GM13976 (cell line): ENCODE data around the gene ZNF563.

Experiments used
- DNase-seq: peaks from one replicate; pipeline ENCODE4 v3.0.0; 2012; ENCODE audit warnings: low spot score
- in situ Hi-C: fragments of 300-500 bp; cut with MboI; formaldehyde crosslinking; loops from one replicate; pipeline ENCODE4 v1.12.0; 2022; ENCODE audit warnings: low sequenced_read_pairs, mixed read lengths, inconsistent platforms; ENCODE audit not compliant: unreplicated experiment
- TF ChIP-seq, protein P1 (sequence below): IDR thresholded peaks from 2 replicates; pipeline ENCODE4 v1.5.1; 2012; ENCODE audit warnings: borderline replicate concordance, mild to moderate bottlenecking; ENCODE audit not compliant: insufficient read depth; ENCODE audit errors: extremely low read depth, missing control alignments, control extremely low read depth

Gene ZNF563

DNA sequence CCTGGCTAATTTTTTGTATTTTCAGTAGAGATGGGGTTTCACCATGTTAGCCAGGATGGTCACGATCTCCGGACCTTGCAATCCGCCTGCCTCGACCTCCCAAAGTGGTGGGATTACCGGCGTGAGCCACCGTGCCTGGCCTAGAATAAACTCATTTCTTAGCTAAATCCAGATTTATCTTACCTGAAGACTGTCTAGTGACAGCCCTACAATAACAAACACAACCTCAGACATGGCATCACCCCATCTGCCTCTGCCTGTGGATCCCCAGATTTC is 43.7 kb downstream of the ZNF563 start:
- TF ChIP-seq, protein P1, sequence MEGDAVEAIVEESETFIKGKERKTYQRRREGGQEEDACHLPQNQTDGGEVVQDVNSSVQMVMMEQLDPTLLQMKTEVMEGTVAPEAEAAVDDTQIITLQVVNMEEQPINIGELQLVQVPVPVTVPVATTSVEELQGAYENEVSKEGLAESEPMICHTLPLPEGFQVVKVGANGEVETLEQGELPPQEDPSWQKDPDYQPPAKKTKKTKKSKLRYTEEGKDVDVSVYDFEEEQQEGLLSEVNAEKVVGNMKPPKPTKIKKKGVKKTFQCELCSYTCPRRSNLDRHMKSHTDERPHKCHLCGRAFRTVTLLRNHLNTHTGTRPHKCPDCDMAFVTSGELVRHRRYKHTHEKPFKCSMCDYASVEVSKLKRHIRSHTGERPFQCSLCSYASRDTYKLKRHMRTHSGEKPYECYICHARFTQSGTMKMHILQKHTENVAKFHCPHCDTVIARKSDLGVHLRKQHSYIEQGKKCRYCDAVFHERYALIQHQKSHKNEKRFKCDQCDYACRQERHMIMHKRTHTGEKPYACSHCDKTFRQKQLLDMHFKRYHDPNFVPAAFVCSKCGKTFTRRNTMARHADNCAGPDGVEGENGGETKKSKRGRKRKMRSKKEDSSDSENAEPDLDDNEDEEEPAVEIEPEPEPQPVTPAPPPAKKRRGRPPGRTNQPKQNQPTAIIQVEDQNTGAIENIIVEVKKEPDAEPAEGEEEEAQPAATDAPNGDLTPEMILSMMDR = no peak
- in situ Hi-C loops = no loop called here

DNA sequence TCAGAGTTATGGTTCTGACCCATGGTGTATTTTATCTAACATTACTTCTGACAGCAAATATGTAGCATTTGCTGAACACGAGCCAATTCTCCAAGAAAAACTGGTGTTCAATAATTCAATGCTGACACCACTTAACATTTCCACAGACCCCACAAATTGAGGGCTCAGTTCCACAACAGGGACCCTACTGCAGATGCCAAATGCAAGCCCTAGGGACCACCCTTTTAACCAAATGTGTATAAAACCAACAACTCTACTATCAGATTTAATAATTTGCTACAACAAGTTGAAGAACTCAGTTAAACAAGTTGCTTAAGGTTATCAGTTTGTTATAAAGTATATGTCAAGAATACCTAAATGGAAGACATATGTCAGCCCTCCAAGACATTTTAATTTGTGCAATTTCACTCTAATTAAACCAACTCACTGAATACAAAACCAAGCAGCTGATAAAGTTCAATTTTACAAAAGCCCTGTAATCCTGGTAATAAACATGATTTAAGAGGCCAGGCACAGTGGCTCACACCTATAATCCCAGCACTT is 45.4 kb downstream of the ZNF563 start:
- TF ChIP-seq, protein P1 = no peak
- in situ Hi-C loops = no loop called here
- DNase-seq = no peak

More for the DNA sequence above, 43.7 kb downstream of the ZNF563 start:
- no peak for DNase-seq

DNA sequence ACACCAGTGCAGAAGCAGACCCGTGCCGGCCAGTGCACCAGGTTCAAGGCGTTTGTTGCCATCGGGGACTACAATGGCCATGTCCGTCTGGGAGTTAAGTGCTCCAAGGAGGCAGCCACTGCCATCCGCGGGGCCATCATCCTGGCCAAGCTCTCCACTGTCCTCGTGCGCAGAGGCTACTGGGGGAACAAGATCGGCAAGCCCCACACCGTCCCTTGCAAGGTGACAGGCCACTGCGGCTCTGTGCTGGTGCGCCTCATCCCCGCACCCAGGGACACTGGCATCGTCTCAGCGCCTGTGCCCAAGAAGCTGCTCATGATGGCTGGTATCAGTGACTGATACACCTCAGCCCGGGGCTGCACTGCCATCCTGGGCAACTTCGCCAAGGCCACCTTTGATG is 48.8 kb downstream of the ZNF563 start:
- in situ Hi-C loops = no loop called here
- TF ChIP-seq, protein P1 = no peak
- DNase-seq = no peak

DNA sequence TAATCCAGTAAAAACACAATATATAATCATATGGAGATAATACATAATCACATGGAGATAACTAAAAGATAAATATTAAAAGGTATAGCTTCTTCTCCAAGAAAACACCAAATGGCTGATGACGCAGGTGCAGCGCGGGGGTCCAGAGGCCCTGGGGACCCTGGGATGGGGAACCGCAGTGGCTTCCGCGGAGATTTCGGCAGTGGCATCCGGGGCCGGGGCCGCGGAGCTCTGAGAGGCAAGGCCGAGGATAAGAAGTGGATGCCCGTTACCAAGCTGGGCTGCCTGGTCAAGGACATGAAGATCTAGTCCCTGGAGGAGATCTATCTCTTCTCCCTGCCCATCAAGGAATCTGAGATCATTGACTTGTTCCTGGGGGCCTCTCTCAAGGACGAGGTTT is 49.2 kb downstream of the ZNF563 start:
- in situ Hi-C loops = no loop called here
- TF ChIP-seq, protein P1 = no peak

DNA sequence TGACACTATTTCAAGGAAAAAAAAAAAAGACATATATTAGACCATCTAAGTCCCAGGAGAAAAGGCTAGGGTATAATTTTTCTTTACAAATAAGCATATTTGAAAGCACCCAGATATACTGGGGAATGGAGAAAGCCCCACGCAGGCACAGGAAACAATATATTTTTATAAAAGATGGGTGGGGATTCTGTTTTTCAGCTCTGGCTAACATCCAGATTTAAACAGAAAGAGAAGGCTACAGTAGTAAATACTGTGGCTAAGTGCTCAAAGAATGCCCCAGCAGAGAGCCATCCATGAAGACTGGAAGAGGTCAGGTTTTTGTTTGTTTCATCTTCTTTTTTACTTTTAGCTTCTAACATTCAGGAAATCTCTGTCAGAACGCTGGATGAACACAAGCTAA is 54.7 kb downstream of the ZNF563 start:
- TF ChIP-seq, protein P1 = no peak
- in situ Hi-C loops = no loop called here
- no peak for DNase-seq

More for the DNA sequence above, 49.2 kb downstream of the ZNF563 start:
- no peak for DNase-seq

DNA sequence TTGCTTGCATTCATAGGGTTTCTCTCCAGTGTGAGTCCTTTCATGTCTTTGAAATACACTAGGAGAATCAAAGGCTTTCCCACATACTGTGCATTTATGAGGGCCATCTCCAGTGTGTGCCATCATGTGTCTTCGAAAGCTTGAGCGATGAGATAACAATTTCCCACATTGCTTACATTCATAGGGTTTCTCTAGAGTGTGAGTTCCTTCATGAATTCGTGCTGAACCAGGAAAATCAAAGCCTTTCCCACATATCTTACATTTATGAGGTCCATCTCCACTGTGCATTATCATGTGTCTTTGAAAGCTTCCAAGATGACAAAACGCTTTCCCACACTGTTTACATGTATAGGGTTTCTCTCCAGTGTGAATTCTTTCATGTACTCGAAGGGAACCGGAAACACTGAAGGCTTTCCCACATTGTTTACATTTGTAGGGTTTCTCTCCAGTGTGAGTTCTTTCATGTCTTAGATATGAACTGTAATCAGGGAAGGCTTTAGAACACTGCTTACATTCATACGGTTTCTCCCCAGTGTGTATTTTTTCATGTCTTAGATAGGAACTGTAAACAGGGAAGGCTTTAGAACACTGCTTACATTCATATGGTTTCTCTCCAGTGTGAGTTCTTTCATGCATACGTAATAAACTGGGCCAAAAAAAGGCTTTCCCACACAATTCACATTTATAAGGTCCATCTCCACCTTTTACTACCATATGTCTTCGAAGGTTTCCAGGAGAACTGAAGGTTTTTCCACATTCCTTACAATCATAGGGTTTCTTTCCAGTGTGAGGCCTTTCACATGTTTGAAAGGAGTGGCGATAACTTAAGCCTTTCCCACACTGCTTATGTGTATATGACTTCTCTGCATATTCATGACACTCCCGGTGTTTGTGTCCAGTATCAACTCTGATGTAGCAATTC is 60.2 kb downstream of the ZNF563 start:
- TF ChIP-seq, protein P1 = no peak
- DNase-seq = no peak
- in situ Hi-C loops = no loop called here
